Adrenal gland (tissue), 12 donors: ENCODE results near the gene TMEM169. TPM values are rescaled to one million over a fixed set of nuclear protein-coding genes. Genes with fewer than 3 reads are reported as not detected.
A peak's percentile ranks its signal among the peaks of the same experiment; 100 is the strongest.

Experiments
- DNase-seq, 7 donors: peaks; one replicate each; pipeline ENCODE4 v3.0.0-alpha.2; 2019 to 2020
- H3K27ac ChIP-seq, 5 donors: fragments of 200-600 bp; sonication (generic) in 4 of 5; 1 replicate in 3 of 5; 2 replicates in 2 of 5; pipeline versions ENCODE4 v1.5.1 to v1.8.0; 2016 to 2020; ENCODE audit warnings: mild to moderate bottlenecking in 1 of 5
- H3K27me3 ChIP-seq: fragments of 200-600 bp; 2 replicates; pipeline ENCODE4 v1.8.0; 2021
- H3K36me3 ChIP-seq, 2 donors: fragments of 200-600 bp; replicated peaks in 1 of 2; 1 replicate in 1 of 2; 2 replicates in 1 of 2; pipeline versions ENCODE4 v1.5.1 to v1.8.0; 2018 to 2022
- H3K4me1 ChIP-seq, 2 donors: fragments of 200-600 bp; replicated peaks in 1 of 2; 1 replicate in 1 of 2; 2 replicates in 1 of 2; pipeline versions ENCODE4 v1.5.1 to v1.8.0; 2018 to 2021
- H3K4me3 ChIP-seq, 4 donors: fragments of 200-600 bp; sonication (generic) in 3 of 4; one replicate each; pipeline ENCODE4 v1.5.1; 2016 to 2018
- H3K9me3 ChIP-seq, 3 donors: fragments of 200-600 bp; sonication (generic) in 1 of 3; replicated peaks in 1 of 3; 1 replicate in 2 of 3; 2 replicates in 1 of 3; pipeline versions ENCODE4 v1.5.1 to v1.8.0; 2016 to 2021
- CTCF ChIP-seq, 6 experiments: fragments of 450-650 bp in 4 of 6; fragments of 200-600 bp in 2 of 6; sonication (generic) in 1 of 6; IDR thresholded peaks; 1 replicate in 5 of 6; 2 replicates in 1 of 6; pipeline versions ENCODE4 v1.5.1 to v1.8.0; 2016 to 2021; ENCODE audit warnings: antibody characterized with exemption in 6 of 6, mild to moderate bottlenecking in 2 of 6, moderate library complexity in 1 of 6
- POLR2A ChIP-seq, 2 donors: fragments of 450-650 bp; IDR thresholded peaks; one replicate each; pipeline ENCODE4 v1.6.1; 2017; ENCODE audit warnings: antibody characterized with exemption in 2 of 2, mild to moderate bottlenecking in 2 of 2, moderate library complexity in 1 of 2
- WGBS, 4 donors: extraction: QIAGEN DNeasy Blood & Tissue Kit in 2 of 4; methylation state at CpG; one replicate each; pipeline versions ENCODE4 v1.1.5 to v1.1.7; 2013 to 2017; 5-methylcytosine and 5-hydroxymethylcytosine counted together
- intact Hi-C, 2 donors: fragments of 100-400 bp; cut with DNase I; formaldehyde crosslinking; loops; one replicate each; pipeline versions ENCODE4 v1.14.1 to v1.15.0; 2022 to 2023
- polyA plus RNA-seq, 3 donors: library from polyadenylated mRNA; stranded (reverse); fragments of 200-250 nt in 2 of 3; fragments of 350-450 nt in 1 of 3; fragmentation: Illumina TruSeq in 1 of 3; extraction: RNeasy Lipid Tissue Mini Kit (QIAGEN cat#74804) in 1 of 3; gene quantifications; one replicate each; pipeline ENCODE4 v1.2.3, GENCODE V29; 2013 to 2014
- total RNA-seq, 9 donors: library from RNA; depleted of rRNA in 4 of 9; stranded (reverse); fragments of >200 nt in 4 of 9; fragments of 120-200 nt in 1 of 9; fragmentation: NEBNext Ultra II Directional in 1 of 9; extraction: Animal tissue kit (Norgen Biotek cat#: 25700) in 1 of 9; gene quantifications; one replicate each; pipeline versions ENCODE4 v1.1.0 to v1.2.4, GENCODE V29; 2013 to 2023
- donor health status: healthy with polysubstance abuse.
- donor health status: Bipolar disorder and iron deficiency.
- donor health status: DM: yes; HTN: yes; CAD: no.
- donor health status: DM: no; HTN: no; CAD: no.
- donor health status: DM: no; HTN: no; CAD: no.
- donor health status: DM: yes; HTN: yes; CAD: no.

Gene TMEM169
- total and polyA plus RNA-seq, 12 donors: 0.12 to 2.3 (median 0.80) TPM

DNA sequence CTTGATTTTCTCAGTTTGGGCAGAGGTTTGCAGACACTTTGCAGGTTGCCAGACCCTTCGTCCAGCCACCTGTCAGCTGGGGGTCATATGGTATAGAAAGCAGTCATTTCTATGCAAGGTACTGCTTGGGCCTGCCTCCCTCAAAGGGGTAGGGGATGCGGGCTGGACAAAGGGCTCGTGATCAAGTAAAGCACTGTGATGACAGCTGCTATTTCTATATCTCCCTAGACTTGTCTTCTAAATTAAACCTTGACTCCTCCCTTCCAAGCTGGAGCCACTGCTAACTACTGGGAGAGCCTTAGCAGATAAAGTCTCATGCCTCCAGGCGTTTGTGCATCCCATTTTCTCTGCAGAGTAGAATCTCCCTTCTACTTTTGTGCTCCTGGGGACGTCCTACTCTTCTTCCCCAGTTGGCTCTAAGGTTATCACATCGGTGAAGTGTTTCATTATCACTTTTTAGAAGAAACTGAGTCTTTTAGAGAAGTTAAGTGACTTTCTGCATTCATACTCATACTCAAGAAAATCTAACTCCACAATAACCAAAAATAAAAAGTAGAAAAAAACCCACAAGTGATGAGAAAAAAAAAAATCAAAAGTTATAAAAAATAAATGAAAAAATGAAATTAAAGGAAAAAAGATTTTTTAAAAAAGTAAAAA, 26.7 kb downstream of the TMEM169 start:
- peak in 2 of 7 donors; percentile 25 to 52 for DNase-seq
- H3K27me3 ChIP-seq: no peaks in the 10 kb centered on the region
- peak overlapping the region in 4 of 5 donors; percentile 18 to 87 (median 48) for H3K27ac ChIP-seq
- no peak for TF ChIP-seq POLR2A (IDR thresholded peaks at IDR 0.05)
- no peak for TF ChIP-seq CTCF (IDR thresholded peaks at IDR 0.05)
- intact Hi-C loops: no loop called here
- H3K4me1 ChIP-seq: peaks cover 20 to 29% of the 10 kb centered on the region in 2 donors
- WGBS, 4 donors: 30 to 40% (median 37%) methylated on average over 6 of the region's 6 CpGs
- no peaks in the 10 kb centered on the region for H3K9me3 ChIP-seq
- H3K36me3 ChIP-seq: peaks cover 0 to 30% of the 10 kb centered on the region in 2 donors
- peak overlapping the region in 2 of 4 donors; percentile 71 to 91 for H3K4me3 ChIP-seq

DNA sequence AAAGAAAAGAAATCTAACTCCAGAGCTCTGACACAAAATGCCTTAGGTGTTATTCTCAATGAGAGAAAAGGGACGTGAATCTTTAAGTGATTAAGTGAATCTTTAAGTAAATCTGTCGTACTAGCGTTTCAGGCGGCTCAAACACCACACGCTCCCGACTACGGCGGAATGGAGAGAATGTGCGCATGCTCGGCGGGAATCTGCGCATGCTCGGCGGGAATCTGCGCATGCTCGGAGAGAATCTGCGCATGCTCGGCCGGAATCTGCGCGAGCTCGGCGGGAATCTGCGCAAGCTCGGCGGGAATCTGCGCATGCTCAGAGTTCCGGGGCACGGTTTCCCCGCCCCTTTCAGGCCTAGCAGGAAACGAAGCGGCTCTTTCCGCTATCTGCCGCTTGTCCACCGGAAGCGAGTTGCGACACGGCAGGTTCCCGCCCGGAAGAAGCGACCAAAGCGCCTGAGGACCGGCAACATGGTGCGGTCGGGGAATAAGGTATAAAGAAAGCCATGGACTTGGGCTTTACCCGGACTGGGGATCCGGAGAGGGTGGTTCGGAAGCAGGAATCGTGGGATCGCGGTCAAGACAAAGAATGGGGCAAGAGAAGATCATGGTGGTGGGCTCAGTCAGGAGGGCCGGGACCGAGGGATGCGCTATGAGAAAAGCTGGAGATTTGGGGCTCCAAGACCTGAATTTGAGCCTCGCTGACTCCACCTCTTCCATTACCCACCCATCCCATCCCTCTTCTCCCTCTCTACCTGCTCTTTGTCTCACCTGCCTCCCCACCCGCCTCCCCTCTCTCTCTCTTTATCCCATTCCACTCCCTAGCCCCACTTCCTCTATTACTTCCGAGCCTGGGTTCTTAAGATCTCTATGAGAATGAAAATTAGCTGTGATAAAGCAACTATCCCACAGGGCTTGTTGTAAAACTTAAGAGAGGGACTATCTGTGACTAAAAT, 27.5 kb downstream of the TMEM169 start, which contains the start of gene XRCC5:
Gene XRCC5 (plus strand): TSS at position 382 of the 955 bp plus-strand sequence. CDS start 89 bp downstream, at position 471.
- Histone ChIP-seq H3K27ac (peak within 1 kb of the TSS; percentile 73 to 89 (median 87)), H3K36me3 (peaks cover 0 to 38% of the 10 kb centered on the region in 2 donors), H3K4me1 (peaks cover 23 to 34% of the 10 kb centered on the region in 2 donors), H3K4me3 (peak within 1 kb of the TSS; percentile 71 to 91 (median 80)), H3K9me3 (no peaks in the 10 kb centered on the region), H3K27me3 (no peaks in the 10 kb centered on the region)
- TF ChIP-seq CTCF (IDR thresholded peaks at IDR 0.05) (peak in 1 of 6 experiments; percentile 3), POLR2A (IDR thresholded peaks at IDR 0.05) (peak; percentile 27 to 80)
- intact Hi-C loops: no loop called here
- DNase-seq: peak; percentile 95 to 99 (median 97)
- 0 to 1% (median 0%) methylated on average over 31 to 57 of the region's 57 CpGs for WGBS, 4 donors

DNA sequence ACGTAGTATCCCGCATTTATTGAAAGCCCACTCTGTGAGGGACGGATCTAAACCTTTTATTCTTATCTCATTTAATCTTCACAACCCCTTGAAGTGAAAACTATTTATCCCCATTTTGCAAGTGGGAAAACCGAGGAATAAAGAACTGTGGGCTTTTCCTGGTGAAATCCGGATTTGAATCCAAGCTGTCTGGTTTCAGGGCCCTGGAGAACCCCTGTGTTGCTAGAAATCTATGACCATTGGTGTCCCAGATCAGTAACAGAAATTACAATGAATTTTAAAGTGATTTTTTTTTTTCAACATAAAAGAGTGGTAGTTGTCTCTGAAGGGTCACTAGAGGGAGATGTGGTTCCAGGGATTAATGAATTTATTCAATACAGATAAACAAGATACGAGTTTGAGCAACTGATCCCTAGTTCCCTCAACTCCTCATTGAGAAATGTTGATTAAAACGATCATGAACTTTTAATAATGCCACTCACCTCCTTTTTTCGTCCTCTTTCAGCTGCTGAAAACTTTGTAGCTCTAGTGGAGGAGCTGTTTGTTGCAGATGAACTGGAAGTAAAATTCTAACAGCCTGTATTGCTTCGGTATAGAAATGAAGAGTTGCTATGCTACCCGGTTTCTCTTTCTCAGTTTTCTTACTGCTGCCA, 28.4 kb downstream of the TMEM169 start:
- DNase-seq: no peak
- H3K27me3 ChIP-seq: no peaks in the 10 kb centered on the region
- WGBS, 4 donors: 3 to 4% (median 3%) methylated on average over 10 of the region's 10 CpGs
- peak overlapping the region; percentile 8 to 91 (median 76) for H3K4me3 ChIP-seq
- intact Hi-C loops: loop anchor here in 1 of 2 donors (10.0 kb wide), 1 partner anchor 295 kb away; no protein-coding TSS in a partner anchor
- peak overlapping the region; percentile 73 to 89 (median 87) for H3K27ac ChIP-seq
- peaks cover 25 to 38% of the 10 kb centered on the region in 2 donors for H3K4me1 ChIP-seq
- H3K36me3 ChIP-seq: peaks cover 0 to 39% of the 10 kb centered on the region in 2 donors
- H3K9me3 ChIP-seq: no peaks in the 10 kb centered on the region
- TF ChIP-seq CTCF (IDR thresholded peaks at IDR 0.05) (peak; percentile 13 to 71 (median 54)), POLR2A (IDR thresholded peaks at IDR 0.05) (no peak)
